Measurements from ENCODE around the gene CDON.
"Not testable (repeated sequence)": the region's sequence is repeated elsewhere in the genome, so short reads cannot be mapped to it uniquely, and the experiment has no call there.

Gene CDON

DNA sequence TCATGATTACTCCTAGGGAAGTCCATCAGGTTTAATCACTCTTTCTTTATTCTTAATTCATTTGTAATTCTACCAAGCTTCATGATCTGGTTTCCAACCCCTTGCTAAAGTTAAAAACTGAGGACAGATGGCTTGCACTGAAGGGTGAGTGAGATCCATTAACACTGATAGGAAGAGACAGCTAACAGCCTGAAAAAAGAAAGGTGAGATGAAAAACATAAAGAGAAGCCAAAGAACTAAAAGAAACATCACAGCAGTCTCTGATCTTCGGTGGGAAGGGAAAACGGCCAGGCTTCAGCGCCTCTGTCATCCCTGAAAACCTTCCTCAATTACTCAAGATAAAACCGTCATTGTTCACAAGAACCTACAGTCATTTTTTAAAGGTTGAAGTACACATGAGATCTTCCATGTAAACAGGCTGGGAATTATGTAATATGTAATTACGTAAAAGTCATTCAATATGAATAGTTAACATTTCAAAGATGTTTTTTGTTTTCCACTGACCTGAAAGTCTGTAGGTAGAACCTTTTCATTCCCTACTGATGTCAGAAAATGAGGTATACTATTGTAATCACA, 75.5 kb downstream of the CDON start:
- DNase-seq: no peak

DNA sequence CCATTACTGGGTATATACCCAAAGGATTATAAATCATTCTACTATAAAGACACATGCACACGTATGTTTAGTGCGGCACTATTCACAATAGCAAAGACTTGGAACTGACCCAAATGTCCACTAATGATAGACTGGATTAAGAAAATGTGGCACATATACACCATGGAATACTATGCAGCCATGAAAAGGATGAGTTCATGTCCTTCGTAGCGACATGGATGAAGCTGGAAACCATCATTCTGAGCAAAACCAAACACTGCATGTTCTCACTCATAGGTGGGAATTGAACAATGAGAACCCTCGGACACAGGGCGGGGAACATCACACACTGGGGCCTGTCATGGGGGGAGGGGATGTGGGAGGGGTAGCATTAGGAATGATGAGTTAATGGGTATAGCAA, 76.7 kb downstream of the CDON start:
- not testable (repeated sequence) for DNase-seq

DNA sequence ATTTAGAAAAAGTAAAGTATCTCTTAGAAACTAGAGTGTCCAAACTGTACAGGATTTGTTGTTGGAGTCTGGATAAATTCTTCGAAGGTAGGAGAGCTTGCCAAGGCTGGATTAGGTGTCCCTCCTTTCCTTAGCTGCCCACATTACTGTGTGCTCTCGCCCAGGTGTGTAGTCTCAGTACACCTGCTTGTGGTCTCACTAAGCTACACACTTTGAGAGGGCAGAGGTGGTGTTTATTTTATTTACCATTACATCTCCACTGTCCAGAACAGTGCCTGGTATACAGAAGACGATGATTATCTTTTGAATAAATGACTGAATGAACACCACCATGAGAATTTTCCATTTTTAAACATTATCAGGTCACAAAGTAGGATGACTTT, 80.3 kb downstream of the CDON start:
- DNase-seq: no peak

DNA sequence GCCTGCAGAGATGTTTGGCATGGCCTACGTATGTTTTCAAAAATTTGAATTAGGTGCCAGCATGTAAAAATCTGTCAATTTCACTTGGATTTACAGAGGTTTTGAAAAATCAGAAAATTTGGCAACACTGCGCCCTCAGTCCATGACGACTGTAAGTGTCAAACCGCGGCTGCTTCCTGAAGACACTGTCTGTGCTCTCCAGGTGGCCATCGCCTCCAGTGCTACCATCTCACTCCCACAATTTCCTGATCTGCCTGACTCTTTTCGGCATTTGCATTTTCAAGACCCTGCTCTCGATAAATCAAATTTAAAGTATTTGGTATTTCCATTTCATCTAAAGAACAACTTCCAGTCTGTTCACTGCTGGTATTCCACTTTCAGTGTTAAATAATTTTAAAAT, 82.2 kb downstream of the CDON start:
- DNase-seq: no peak

DNA sequence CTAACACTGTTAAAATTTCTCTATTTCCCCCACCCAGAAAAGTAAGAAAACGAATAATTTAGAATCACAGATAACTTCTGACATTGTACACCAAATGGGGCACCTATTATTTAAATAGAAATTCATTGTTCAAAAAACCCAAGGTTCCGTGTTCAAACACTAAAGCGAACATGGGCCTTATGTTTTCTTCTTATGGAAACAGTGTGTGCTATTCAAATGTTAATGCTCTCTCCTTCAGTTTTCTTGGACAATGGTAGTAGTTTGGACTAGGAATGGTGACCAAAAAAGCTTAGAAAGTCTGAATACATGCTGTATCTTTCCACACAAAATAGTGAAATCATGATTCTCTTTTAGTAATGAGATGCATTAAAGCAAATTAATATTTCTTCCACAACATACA, 83.2 kb downstream of the CDON start:
- no peak for DNase-seq

DNA sequence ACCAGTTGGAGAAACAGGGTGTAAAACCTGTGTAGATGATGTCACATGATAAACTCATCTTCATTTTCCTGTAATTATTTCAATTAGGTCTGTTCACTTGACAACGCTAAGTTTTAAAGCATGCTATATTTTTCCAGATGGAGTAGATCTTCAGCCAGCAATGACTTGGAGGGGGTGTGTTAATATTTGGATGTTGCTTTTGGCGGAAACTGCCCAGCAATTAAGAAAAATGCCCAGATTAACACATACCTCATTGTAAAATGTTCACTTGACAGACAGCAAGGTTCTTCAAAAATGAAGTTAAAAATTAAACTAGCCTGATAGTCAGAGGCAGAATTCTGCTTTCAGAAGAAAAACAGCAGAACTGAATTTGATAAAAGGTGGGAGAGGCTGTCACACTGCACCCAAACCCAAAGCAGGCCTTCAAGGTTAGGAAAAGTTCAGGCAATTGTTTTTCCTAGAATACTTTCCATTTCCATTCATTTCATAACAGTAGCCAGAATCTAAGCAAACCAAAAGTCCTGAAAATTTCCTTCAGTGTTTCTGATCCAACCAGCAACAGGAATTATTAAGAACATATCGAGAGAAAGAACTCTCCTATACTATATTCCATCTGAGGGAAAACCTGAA, 83.8 kb downstream of the CDON start:
- DNase-seq: no peak

DNA sequence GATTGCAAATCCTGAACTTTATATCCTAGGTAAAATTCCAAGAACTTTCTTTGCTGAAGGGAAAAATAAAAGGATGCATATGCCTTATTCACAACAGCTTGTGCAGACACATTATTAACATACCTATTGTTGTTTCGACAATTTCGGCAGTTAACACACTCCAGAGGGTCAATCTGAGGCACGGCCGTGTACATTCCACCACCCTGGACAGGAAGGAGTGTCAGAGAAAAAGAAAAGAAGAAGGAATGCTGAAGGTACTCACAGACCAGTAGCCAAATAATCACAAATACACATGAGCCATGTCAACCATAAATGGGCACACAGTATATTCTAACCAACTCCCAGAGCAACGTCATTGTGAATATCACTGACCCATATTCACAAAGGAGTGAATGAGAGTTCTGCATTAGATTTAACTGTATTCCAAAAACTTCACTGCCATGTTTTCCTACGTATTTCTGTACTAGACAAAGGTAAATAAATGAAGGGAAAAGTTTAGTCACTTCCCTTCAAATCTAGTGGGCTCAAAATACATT, 84.4 kb downstream of the CDON start:
- no peak for DNase-seq

DNA sequence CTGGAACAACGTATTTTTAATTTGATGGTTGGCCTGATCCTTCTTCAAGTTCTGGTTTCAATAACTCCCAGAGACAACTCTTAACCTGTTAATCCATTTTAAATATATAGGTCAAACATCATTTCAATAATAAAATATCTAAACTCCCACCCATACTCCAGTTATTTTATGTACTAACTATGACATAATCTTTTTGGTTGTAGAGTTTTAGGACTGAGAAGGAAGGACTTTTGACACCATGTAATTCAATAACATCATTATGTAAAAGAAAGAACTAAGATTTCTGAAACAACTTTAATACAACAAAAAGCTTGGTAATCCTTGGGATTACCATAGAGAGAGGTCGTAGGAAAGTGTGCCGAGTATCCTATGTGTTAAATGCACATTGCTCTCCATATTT, 85.3 kb downstream of the CDON start:
- no peak for DNase-seq

DNA sequence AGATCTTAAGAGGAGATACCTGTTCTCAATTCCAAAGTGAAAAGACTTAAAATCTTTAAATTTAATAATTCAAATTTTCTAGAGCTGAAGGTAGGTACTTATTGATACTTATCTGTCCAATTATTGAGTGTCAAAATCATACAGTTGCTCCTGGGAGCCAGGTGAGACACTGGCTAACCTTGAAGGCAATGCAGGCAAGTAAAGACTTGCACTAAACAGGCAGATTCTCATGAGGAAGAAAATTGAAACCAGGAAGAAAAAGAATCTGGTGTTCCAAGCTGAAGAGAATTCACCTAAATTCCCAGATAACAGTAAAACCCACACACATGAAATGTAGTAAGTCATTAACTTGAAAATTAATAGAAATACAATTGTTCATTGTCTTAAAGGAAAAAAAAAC, 86.5 kb downstream of the CDON start:
- no peak for DNase-seq

DNA sequence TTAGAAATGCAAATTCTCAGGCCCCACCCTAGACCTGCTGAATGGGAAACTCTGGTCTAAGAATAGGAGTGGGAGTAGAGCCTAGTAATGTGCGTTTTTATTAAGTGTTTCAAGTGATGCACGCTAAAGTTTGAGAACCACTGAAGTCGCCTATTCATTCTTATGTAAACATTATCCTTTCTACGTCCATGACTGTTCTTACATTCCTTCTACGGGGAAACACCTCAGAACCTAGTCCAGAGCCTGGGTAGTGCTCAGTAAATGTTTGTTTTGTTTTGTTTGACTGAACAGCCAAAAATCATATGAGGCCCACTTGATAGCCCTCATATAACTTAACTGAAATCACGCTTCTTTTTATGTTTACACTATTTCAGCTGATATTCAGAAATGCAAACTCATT, 87.0 kb downstream of the CDON start:
- DNase-seq: no peak

DNA sequence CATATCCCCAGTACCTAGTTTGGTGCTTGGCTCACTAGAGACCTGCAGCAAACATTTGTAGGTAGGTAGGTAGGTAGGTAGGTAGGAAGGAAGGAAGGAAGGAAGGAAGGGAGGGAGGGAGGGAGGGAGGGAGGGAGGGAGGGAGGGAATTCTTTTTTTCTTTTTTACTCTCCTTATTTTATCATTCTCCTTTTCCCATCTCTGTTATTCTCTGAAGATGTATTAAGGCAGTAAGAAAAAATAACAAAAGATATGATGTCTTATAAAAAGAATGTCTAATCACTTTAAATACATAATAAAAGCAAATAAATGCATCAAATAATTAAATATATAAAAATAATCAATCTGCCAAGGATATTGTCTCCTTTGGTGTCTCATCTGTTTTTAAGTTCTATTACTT, 88.4 kb downstream of the CDON start:
- no peak for DNase-seq

DNA sequence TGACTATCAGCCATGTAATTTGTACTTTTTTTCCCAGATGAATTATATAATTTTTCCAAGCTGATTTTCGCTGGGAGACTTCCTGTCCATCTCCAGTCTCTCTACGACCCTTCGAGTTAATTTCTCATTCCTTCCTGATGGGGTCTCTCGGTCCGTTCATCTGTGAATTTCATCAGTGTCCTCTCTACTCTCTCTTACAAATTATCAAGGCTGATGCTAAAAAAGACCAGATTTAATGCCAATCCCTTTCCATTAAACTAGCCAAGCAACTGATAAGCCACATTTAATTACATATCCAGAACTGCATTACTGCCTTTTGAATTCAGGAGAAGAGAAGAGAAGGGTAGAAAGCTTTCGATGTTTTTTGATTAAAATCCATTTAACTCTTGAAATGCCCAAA, 91.0 kb downstream of the CDON start:
- no peak for DNase-seq

DNA sequence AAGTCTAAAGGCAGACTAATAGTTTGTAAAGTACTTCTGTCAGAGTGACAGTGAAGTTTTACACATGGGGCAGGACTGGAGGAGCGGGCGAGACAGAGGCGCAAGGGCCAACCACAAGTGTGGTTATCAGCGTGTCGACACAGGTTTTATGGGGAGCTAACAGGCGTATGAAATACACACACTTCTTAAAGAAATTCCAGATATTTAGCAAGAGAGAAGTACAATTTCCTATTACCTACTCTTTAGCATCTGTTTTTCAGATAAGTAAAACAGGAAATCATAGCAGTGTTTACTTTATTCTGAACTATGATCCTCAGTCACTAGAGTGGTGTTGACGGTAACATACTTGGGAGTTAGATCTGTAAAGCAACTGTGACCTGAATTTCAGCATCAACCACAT, 94.3 kb downstream of the CDON start:
- DNase-seq: no peak

DNA sequence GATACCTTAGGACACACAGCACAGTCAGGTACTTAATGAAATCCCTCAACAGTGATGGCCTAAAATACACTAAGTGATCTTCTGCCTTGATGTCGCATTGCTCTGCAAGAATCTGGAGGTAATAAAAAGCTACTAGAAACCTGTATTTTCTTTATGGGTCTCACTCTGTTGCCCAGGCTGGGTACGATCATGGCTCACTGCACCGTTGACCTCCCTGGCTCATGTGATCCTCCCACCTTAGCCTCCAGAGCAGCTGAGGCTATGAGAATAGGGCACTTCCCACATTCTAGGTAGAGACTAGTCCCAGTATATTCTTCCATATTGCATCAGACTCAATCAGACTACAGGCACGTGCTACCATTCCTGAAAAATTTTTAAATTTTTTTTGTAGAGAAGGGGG, 95.2 kb downstream of the CDON start:
- no peak for DNase-seq

DNA sequence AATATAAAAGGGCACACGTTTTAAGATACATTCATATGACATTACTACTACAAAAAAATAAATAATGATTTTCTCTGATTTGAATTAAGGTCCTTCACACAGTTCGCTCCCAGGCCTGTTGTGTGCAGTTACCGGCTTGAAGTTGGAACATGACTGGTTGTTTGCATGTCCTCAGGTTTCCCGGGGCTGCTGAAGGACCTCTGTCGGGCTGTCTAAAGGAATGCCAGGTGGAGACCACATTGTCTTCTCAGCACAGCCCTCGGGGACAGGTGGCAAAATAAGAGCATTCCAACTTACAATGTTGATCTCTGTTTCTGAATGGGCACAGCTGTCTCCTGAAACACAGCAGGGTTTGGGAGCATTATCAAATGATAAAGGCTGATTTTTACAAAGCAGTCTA, 101.9 kb downstream of the CDON start:
- DNase-seq: no peak

DNA sequence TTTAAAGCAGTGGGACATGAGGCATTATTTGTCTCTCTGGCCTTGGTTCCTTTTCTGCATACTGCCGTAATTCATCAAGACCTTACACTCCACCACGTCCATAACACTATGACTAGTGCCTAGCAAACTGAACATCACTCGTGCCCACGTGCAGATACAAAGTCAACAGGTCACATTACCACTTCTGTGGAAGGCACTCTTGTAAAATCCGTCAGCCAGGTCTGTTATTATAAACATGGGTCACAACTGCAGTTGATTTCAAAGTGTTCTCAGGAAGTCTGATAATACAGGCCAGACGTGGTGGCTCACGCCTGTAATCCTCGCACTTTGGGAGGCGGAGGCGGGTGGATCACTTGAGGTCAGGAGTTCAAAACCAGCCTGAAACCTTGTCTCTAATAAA, 102.7 kb downstream of the CDON start:
- no peak for DNase-seq

DNA sequence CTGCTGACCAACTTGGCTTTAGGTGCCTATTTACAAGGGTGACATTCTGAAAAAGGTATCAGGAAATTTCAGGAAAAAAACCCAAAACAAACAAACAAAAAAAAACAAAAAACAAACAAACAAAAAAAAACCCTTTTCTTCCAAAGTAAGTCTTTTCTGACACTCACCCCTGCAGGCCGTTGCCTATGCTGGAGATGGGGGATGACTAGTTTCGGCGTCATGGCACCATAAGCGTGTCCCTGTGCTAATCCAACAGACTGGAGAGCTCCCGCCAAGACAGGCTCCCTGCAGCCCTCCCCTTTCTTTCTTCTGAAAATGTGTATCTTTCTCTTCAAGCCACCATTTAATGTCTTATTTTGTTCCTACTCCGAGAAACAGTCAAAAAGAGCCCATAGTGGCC, 103.2 kb downstream of the CDON start:
- no peak for DNase-seq

DNA sequence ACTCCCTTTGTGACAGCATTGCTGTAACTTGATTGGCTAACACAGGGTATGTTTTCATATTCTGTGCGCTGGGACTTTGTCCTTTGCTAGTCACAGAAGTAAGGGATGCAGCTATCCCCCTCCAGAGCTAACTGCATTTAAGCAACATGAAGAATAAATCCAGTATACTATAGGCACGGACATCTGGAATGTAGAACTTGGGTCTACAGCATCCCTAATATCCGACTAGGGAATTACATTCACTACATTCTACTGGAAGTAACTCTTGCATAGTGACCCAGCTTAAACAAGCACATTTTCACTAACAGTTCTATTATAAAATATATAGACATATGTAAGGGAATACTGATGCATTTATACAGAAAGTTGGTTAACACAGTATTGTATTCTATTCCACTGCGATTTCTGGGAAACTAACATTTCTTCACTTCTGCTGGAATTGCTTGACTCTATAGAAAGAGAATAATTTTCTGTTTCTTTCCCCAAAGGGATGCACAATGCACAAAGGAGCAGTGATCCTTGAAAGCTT, 103.7 kb downstream of the CDON start:
- DNase-seq: no peak

DNA sequence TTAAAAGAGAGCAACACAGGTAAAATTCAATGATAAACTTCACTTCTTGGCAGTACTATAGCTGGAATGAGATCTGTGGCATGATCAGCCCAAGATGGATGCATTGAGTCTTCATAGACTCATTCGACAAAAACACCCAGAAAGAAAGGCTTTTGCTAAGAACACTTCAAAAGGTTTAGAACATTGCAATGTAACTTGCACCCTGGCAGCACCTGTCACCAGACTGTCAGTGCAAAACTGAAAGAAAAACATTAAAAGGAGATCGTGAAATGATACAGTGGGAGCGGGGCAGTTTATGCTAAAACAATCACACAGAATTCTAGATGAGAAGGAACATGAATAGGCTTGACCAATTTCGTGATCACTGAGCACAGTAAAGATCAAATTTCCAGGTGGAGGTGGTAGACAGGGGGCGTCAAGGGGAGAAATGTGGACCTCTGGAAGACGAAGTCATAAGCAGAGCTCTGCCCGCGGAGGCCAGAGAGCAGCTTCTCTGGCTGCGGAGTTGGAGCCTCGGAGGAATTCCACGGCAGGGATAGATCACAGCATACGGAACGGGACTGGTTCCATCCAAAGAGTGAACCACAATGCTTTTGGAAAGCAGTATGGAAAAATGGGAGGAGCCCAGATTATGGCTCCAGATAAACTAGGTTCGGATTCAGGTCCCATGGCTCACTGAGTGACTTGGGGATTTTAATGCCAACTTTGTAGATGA, 104.9 kb downstream of the CDON start:
- DNase-seq: no peak

DNA sequence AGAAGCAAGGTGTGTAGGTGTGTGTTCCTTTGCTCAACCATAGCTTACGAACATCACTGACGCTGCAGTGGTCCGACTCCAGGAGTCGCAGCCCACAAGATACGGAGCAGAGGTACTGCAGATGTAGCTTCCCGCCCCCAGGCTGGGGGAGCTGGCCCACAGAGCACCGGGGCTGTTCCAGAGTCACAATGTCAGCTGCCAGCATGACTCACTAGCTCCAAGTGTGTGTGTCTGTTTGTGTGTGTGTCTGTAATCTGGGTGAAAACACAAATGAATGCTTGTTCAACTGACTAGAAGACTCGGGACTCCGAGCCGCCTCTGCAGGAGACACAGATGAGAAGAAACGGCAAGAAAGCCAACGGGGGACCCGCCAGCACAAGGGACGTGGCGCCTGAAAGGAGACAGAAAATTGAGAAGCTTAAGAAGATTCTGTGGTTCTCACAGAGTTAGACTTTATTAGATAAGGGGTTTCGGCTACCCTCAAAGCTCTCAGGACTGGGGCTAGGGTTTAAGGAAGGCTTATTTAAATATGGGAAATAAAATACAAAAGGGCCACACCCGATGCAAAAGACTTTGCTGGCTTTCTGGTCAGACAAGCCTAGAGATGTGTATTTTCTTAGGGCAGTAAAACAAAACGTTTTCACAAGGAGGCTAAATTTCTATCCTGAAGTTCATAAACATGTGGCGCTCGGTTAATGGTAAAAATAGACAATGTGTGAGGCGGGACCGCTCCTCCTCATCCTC, 106.1 kb downstream of the CDON start:
- no peak for DNase-seq

DNA sequence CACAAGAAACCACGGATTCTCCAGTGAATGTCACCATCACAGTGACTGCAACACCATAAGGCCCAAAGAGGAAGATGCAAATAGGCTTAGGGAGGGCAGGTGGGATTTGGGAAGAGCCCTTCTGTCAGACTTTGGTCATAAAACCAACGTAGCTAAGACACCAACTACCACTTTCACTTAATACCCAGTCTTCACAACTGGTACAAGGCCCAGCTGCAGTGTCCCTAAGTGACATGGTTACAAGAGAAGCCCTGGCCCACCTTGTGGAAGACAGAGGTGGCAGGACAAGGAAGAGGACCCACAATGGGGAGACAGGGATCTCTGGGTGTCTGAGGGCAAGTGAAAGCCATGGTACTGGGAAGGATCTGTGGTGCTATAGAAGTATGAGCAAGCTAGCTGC, 106.8 kb downstream of the CDON start:
- DNase-seq: no peak

DNA sequence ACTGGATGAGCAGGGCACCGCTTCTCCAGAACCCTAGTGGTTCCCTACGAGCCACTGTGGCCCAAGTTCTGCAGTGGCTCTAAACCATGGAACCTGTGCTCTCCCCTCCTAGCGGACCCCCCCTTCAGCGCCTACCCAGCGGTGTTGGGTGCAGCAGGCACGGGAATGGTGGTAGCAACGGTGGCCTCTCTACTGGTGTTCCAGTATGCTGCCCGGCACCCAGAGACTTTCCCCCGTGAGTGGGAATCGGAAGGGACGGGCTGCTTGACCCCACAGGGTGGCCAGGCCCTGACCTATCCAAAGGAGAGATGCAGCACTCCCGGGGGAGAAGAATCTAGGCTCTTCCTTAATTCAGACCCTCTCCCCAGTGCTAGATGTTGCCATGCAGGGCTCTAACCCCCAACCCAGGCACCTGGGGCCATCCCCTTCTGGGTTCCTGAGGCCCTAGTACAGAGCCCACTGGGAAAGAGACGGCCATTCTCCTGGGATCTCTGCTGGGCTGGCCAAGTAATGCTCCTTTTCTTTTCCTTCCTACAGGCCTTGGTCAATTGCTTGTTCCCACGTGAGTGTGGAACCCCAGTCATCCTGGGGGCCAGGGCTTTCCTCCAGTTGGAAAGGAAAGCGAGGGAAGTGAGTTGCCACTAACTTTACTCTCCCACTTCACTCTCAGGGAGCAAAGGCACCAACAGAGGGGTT, 107.6 kb downstream of the CDON start:
- no peak for DNase-seq
